NT2/D1 (cell line): ENCODE measurements around the gene CACNB2.

ENCODE experiments used
- DNase-seq: peaks from one replicate; pipeline ENCODE4 v3.0.0-alpha.2; 2011; ENCODE audit warnings: low read depth, low spot score
- H3K27me3 ChIP-seq: 2 replicates; pipeline ENCODE4 v1.6.0; 2011; ENCODE audit warnings: mild to moderate bottlenecking; ENCODE audit not compliant: insufficient read length, insufficient read depth
- H3K36me3 ChIP-seq: 2 replicates; pipeline ENCODE4 v1.6.1; 2011; ENCODE audit warnings: mild to moderate bottlenecking, low read length, mixed read lengths; ENCODE audit not compliant: insufficient read depth, insufficient read length
- H3K4me1 ChIP-seq: 2 replicates; pipeline ENCODE4 v1.5.1; 2011; ENCODE audit not compliant: insufficient read depth, insufficient read length
- H3K4me3 ChIP-seq: 2 replicates; pipeline ENCODE4 v1.5.1; 2011; ENCODE audit warnings: low read depth; ENCODE audit not compliant: insufficient read length
- H3K9ac ChIP-seq: 2 replicates; pipeline ENCODE4 v1.6.0; 2011; ENCODE audit warnings: low read depth; ENCODE audit not compliant: insufficient read length
- H3K9me3 ChIP-seq: 2 replicates; pipeline ENCODE4 v1.5.1; 2011; ENCODE audit warnings: mild to moderate bottlenecking, low read length; ENCODE audit not compliant: insufficient read depth
- SUZ12 ChIP-seq: IDR thresholded peaks from 2 replicates; pipeline ENCODE4 v1.6.1; 2011; ENCODE audit not compliant: insufficient read length, insufficient read depth; ENCODE audit errors: extremely low read depth
- YY1 ChIP-seq: IDR thresholded peaks from 2 replicates; pipeline ENCODE4 v1.6.1; 2011; ENCODE audit not compliant: insufficient read length, insufficient read depth
- ZNF274 ChIP-seq: IDR thresholded peaks from 2 replicates; pipeline ENCODE4 v1.6.1; 2011; ENCODE audit warnings: mild to moderate bottlenecking, low read depth, low read length

Gene CACNB2

DNA sequence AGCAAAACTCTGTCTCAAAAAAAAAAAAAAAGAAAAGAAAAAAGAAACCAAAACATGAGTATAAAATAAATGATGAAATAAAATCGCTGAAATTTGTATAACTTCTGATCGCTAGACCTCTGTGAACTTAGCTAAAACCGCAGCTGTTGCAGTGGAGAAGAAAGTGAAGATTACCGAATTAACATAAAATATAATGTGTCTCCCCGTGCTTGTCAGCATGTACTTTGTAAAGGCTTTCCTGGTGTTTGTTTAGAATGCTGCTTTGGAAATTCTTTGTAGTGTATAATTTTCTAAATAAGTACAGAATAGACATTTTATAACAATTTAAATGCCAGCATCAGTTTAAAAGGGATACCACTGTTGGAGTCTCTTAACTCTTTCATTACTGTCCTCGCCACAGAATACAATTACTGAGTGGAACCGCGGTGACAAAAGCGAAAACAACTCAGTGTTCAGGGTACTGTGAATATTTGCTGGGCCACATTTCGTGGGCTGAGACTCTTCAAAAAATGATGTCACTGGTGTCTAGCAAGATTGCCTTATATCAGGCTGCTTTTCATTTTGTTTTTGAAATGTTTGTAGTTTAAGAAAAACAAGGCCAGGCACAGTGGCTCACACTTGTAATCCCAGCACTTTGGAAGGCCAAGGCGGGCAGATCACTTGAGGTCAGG, 343.4 kb downstream of the CACNB2 start:
- H3K9ac ChIP-seq: no peak overlapping the region
- no peak for TF ChIP-seq YY1
- TF ChIP-seq SUZ12: no peak
- TF ChIP-seq ZNF274: no peak
- H3K4me3 ChIP-seq: no peak overlapping the region

DNA sequence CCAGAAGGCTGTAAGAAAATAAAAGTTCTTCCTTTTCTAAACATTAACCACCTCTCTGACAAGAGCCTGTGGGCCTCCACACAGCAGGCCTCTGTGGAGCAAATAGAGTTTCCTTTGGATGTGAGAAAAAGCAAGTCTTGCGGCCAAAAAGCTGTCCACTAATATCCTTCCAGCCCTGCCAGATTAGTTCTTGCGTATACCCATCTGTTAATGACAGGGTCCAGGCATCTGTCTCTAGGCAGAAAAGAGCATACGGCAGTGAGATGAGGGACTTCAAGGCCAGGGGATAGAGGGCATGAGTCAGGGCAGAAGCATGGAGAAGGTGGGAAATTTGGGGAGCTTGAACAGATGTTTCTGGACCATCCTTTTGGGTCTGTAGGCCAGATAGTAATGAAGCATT, 346.2 kb downstream of the CACNB2 start:
- Histone ChIP-seq H3K9me3 (no peaks in the 10 kb centered on the region), H3K4me1 (peaks cover 2% of the 10 kb centered on the region), H3K27me3 (no peaks in the 10 kb centered on the region), H3K4me3 (no peak overlapping the region), H3K9ac (no peak overlapping the region), H3K36me3 (no peaks in the 10 kb centered on the region)
- TF ChIP-seq YY1 (no peak), SUZ12 (no peak), ZNF274 (no peak)
- DNase-seq: no peak

More for the DNA sequence above, 343.4 kb downstream of the CACNB2 start:
- no peaks in the 10 kb centered on the region for H3K36me3 ChIP-seq
- DNase-seq: no peak
- peaks cover 2% of the 10 kb centered on the region for H3K4me1 ChIP-seq
- no peaks in the 10 kb centered on the region for H3K27me3 ChIP-seq
- H3K9me3 ChIP-seq: no peaks in the 10 kb centered on the region

DNA sequence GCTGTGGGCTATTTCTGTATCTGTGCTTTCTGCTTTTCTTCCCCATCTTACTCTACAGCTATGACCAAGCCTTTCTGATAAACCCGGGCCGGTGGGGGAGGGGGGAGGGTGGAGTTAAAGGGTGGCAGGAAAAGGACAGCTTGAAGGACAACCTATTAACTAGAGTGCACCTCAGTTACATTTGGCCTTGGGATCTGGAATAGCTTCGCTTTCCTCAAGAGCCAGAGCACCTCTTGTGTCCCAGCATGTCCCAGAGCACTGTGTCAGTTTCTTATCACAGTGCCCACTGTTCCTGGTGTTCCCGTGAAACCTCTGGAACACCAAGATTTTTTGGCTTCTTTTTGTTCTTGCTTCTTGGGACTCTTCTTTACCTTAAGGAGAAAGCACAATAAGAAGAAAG, 350.5 kb downstream of the CACNB2 start:
- TF ChIP-seq YY1: no peak
- no peak for TF ChIP-seq SUZ12
- no peak for TF ChIP-seq ZNF274
- Histone ChIP-seq H3K4me3 (no peak overlapping the region), H3K36me3 (no peaks in the 10 kb centered on the region), H3K27me3 (no peaks in the 10 kb centered on the region), H3K9ac (no peak overlapping the region), H3K9me3 (no peaks in the 10 kb centered on the region), H3K4me1 (peaks cover 2% of the 10 kb centered on the region)
- DNase-seq: no peak

DNA sequence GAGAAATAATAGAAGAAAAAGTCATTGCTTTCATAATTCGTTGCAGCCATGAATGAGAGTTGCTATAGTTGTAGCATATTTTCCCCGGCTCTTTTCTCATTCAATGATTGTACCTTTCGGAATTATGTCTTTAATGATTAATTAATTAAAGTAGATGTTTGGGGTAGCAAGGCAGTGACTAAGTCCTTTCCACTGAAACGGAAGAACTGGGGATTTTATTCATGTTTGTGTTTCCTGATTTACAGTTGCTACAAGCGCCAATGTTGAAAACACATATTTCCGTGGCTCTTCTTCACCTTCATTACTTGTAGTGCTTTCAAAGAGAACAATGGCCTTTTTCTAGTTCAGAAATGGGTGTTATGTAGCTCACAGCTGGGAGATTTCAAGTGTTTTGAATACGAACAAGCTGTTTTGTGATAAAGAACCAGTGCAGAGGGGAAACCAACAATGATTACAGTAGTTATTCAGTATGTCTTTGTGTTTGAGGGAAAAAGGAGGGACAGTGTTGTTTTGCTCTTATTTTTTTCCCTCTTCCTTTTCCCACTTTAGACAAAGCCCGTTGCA, 357.7 kb downstream of the CACNB2 start:
- TF ChIP-seq ZNF274 (no peak), SUZ12 (no peak), YY1 (no peak)
- Histone ChIP-seq H3K27me3 (no peaks in the 10 kb centered on the region), H3K9me3 (no peaks in the 10 kb centered on the region), H3K4me3 (no peak overlapping the region), H3K9ac (no peak overlapping the region), H3K4me1 (no peaks in the 10 kb centered on the region), H3K36me3 (no peaks in the 10 kb centered on the region)
- no peak for DNase-seq

DNA sequence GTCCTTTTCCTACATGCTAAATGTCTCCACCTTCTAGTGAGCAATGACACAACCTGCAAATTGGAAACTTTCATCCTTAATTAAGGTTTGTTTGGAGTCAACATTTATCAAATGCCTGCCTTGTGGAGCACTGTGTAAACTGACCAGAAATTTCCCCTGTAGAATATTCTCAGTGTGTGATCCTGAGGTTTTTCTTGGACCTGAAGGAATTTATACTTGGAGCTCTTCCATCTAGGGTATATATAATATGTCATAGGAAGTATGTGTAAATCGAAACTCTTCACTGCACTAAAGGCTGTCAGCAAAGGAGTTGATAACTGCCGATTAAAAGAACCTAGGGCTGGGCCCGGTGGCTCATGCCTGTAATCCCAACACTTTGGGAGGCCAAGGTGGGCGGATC, 358.8 kb downstream of the CACNB2 start:
- H3K36me3 ChIP-seq: no peaks in the 10 kb centered on the region
- no peak for TF ChIP-seq SUZ12
- no peak for TF ChIP-seq YY1
- TF ChIP-seq ZNF274: no peak
- no peaks in the 10 kb centered on the region for H3K27me3 ChIP-seq
- no peak overlapping the region for H3K9ac ChIP-seq
- no peak for DNase-seq
- H3K9me3 ChIP-seq: no peaks in the 10 kb centered on the region
- H3K4me3 ChIP-seq: no peak overlapping the region
- no peaks in the 10 kb centered on the region for H3K4me1 ChIP-seq

DNA sequence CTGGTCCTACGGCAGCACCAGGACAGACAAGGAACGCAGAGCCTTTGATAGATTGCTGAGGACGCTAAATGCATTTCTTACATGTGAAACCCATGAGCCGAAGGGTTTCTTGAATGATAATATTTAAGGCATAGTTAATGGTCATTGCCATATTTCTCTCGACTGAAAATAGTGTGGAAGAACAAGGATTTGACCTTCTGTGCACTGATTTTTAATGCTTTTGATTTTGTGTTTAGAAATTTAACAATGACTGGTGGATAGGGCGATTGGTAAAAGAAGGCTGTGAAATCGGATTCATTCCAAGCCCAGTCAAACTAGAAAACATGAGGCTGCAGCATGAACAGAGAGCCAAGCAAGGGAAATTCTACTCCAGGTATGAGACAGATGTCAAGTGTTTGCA, 360.4 kb downstream of the CACNB2 start:
- TF ChIP-seq YY1: no peak
- no peak for TF ChIP-seq SUZ12
- TF ChIP-seq ZNF274: no peak

DNA sequence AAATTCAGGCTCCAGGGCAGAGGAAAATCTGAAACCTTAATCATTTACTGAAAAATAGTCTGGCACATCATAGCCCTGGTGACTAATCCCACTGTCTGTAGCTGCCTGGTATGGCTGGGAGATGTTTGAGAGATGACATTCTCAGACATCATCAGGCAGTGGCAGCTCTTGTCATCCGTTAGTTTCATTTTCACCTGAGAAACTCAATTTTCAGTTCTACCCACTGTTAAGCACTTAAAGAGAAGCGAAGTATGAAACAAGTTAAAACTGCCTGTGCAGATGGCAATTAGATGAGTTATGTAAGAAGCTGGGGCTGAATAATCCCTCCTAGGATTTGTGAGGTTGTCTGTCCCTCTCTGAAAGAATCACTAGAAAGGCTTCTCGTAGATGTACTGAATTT, 361.0 kb downstream of the CACNB2 start:
- no peak for TF ChIP-seq ZNF274
- TF ChIP-seq YY1: no peak
- Histone ChIP-seq H3K4me1 (no peaks in the 10 kb centered on the region), H3K36me3 (no peaks in the 10 kb centered on the region), H3K27me3 (no peaks in the 10 kb centered on the region), H3K4me3 (no peak overlapping the region), H3K9ac (no peak overlapping the region), H3K9me3 (no peaks in the 10 kb centered on the region)
- DNase-seq: no peak

More for the DNA sequence above, 360.4 kb downstream of the CACNB2 start:
- Histone ChIP-seq H3K4me1 (no peaks in the 10 kb centered on the region), H3K9ac (no peak overlapping the region), H3K4me3 (no peak overlapping the region), H3K27me3 (no peaks in the 10 kb centered on the region), H3K9me3 (no peaks in the 10 kb centered on the region), H3K36me3 (no peaks in the 10 kb centered on the region)
- DNase-seq: no peak
